Adrenal gland (tissue), 5 donors: ENCODE measurements around the gene SEC23B.

Experiments used
- POLR2A ChIP-seq, 2 donors: fragments of 450-650 bp; IDR thresholded peaks; one replicate each; pipeline ENCODE4 v1.6.1; 2017; ENCODE audit warnings: antibody characterized with exemption in 2 of 2, mild to moderate bottlenecking in 2 of 2, moderate library complexity in 1 of 2
- TF ChIP-seq, protein P1 (sequence below), 6 experiments: fragments of 450-650 bp in 4 of 6; fragments of 200-600 bp in 2 of 6; sonication (generic) in 1 of 6; IDR thresholded peaks; 1 replicate in 5 of 6; 2 replicates in 1 of 6; pipeline versions ENCODE4 v1.5.1 to v1.8.0; 2016 to 2021; ENCODE audit warnings: antibody characterized with exemption in 6 of 6, mild to moderate bottlenecking in 2 of 6, moderate library complexity in 1 of 6
- donor health status: DM: no; HTN: no; CAD: no.

DNA sequence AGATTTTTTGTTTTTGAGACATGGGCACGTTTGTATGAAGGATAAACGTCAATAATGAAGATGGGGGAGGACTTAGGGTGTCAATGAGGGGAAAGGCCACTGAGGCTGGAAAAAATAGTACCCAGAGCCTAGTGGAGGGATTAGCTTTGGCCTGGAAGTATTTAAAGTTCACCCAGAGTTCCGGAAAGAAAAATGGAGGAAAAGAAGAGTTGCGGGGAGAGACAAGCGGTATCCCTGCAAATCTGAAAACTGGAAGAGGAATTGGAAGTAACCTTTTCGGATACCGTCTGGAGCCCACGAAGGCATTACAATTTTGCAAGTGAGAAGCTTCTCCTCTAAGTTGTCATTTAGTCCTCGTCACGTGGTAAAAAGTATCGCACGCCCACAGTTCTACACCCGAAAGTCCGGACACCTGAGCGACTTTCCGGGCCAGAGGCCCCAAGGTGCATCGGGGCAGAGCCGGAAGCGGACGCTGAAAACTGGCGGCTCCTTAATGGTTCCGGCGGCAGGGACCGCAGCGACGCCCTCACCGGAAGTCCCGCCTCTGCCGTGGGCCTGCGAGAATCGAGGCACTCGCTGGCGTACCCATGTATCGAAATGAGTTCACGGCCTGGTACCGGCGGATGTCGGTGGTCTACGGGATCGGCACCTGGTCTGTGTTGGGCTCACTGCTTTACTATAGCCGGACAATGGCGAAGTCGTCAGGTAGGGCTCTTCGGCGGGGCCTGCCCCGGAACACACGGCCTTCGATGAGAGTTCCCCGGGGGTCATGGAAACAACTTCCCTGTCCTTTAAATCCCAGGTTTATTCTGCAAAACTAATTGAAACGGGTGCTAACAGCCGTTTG lies 59.4 kb downstream of the SEC23B start, which contains the start of gene SMIM26:
- TF ChIP-seq, protein P1, sequence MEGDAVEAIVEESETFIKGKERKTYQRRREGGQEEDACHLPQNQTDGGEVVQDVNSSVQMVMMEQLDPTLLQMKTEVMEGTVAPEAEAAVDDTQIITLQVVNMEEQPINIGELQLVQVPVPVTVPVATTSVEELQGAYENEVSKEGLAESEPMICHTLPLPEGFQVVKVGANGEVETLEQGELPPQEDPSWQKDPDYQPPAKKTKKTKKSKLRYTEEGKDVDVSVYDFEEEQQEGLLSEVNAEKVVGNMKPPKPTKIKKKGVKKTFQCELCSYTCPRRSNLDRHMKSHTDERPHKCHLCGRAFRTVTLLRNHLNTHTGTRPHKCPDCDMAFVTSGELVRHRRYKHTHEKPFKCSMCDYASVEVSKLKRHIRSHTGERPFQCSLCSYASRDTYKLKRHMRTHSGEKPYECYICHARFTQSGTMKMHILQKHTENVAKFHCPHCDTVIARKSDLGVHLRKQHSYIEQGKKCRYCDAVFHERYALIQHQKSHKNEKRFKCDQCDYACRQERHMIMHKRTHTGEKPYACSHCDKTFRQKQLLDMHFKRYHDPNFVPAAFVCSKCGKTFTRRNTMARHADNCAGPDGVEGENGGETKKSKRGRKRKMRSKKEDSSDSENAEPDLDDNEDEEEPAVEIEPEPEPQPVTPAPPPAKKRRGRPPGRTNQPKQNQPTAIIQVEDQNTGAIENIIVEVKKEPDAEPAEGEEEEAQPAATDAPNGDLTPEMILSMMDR (IDR thresholded peaks at IDR 0.05), result no peak
- peak; percentile 40 to 50 for TF ChIP-seq POLR2A (IDR thresholded peaks at IDR 0.05)
